Psoas muscle (tissue), 8 donors: Measurements from ENCODE around the gene PUS7L. TPM values are rescaled to one million over a fixed set of nuclear protein-coding genes. Genes with fewer than 3 reads are reported as not detected.

ENCODE experiments used
- ATAC-seq, 4 donors: fragments of 200-7000 bp; cut with Tn5 transposase; one replicate each; pipeline ENCODE4 v1.9.1; 2020; ENCODE audit warnings: moderate library complexity in 3 of 4, mild to moderate bottlenecking in 2 of 4
- DNase-seq, 2 donors: peaks; one replicate each; pipeline ENCODE4 v3.0.0-alpha.2; 2020
- H3K27ac ChIP-seq: fragments of 200-600 bp; one replicate; pipeline ENCODE4 v1.8.0; 2022
- H3K27me3 ChIP-seq, 3 donors: fragments of 200-600 bp in 1 of 3; one replicate each; pipeline versions ENCODE4 v1.6.1 to v1.8.0; 2013 to 2022; ENCODE audit warnings: low read length in 2 of 3, mild to moderate bottlenecking in 2 of 3, moderate library complexity in 1 of 3; ENCODE audit not compliant: insufficient read depth in 3 of 3
- H3K36me3 ChIP-seq, 2 donors: fragments of 200-600 bp in 1 of 2; one replicate each; pipeline versions ENCODE4 v1.6.1 to v1.8.0; 2013 to 2022; ENCODE audit warnings: low read depth in 1 of 2, mild to moderate bottlenecking in 1 of 2, moderate library complexity in 1 of 2; ENCODE audit not compliant: insufficient read depth in 1 of 2
- H3K4me1 ChIP-seq: fragments of 200-600 bp; one replicate; pipeline ENCODE4 v1.8.0; 2022
- H3K4me3 ChIP-seq: fragments of 200-600 bp; one replicate; pipeline ENCODE4 v1.8.0; 2022; ENCODE audit warnings: mild to moderate bottlenecking
- H3K9me3 ChIP-seq: fragments of 200-600 bp; one replicate; pipeline ENCODE4 v1.8.0; 2022
- CTCF ChIP-seq: fragments of 200-600 bp; IDR thresholded peaks from one replicate; pipeline ENCODE4 v1.8.0; 2022; ENCODE audit warnings: antibody characterized with exemption
- WGBS, 3 donors: extraction: QIAGEN DNeasy Blood & Tissue Kit; methylation state at CpG; one replicate each; pipeline versions ENCODE4 v1.1.6 to v1.1.7; 2013; 5-methylcytosine and 5-hydroxymethylcytosine counted together
- intact Hi-C, 2 donors: fragments of 100-400 bp; cut with DNase I; formaldehyde crosslinking; loops; one replicate each; pipeline versions ENCODE4 v1.11.0 to v1.14.2; 2022
- polyA plus RNA-seq, 3 donors: library from polyadenylated mRNA; stranded (reverse); fragments of 200-250 nt; gene quantifications; one replicate each; pipeline ENCODE4 v1.2.3, GENCODE V29; 2013
- total RNA-seq, 4 donors: library from RNA; stranded (reverse); fragmentation: NEBNext Ultra II Directional in 2 of 4; extraction: Animal tissue kit (Norgen Biotek cat#: 25700) in 2 of 4; gene quantifications; one replicate each; pipeline versions ENCODE4 v1.2.1 to v1.2.4, GENCODE V29; 2021 to 2023
- donor health status: healthy with polysubstance abuse.
- donor health status: DM: no; HTN: no; CAD: no; lungs with moderate emphysema.
- donor health status: Bipolar disorder and iron deficiency.
- donor health status: healthy.
- donor health status: DM: yes; HTN: yes; CAD: no.
- donor health status: DM: no; HTN: no; CAD: no.
- donor health status: DM: no; HTN: no; CAD: no.
- donor health status: DM: yes; HTN: yes; CAD: no.

The PUS7L gene
- total and polyA plus RNA-seq, 7 donors, result 1.3 to 4.7 (median 3.2) TPM

GRCh38 chr12:43730283-43730682 is 28.3 kb downstream of the PUS7L start:
- peaks cover 0 to 44% of the 10 kb centered on the region in 2 donors for H3K36me3 ChIP-seq
- H3K27ac ChIP-seq, result no peak overlapping the region
- WGBS, 3 donors, result 57 to 71% (median 59%) methylated on average over 4 of the region's 4 CpGs
- H3K4me3 ChIP-seq, result no peak overlapping the region
- intact Hi-C loops, result no loop called here
- TF ChIP-seq CTCF, result no peak
- ATAC-seq (no peak), DNase-seq (no peak)
- H3K27me3 ChIP-seq, result no peaks in the 10 kb centered on the region
- H3K4me1 ChIP-seq, result no peaks in the 10 kb centered on the region
- H3K9me3 ChIP-seq, result no peaks in the 10 kb centered on the region

DNA sequence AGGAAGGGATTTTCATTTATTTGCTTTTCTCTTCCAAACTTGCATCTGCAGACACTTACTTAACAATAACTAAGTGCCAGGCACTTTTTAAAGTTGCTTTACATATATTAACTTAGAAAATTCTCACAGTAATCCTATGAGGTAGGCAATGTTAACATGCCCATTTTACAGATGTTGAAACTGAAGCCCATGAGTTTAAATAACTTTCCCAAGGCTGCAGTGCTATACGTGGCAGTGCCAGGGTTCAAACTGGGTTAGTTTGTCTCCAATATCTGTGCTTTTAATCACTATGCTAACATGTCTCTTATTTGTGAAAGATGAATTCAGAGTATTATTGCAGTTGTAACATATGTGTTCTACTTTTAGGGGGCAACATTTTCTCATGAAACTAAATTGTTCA is 29.9 kb downstream of the PUS7L start:
- intact Hi-C loops, result no loop called here
- H3K27ac ChIP-seq, result no peak overlapping the region
- ATAC-seq, result no peak
- no peak for TF ChIP-seq CTCF
- H3K4me3 ChIP-seq, result no peak overlapping the region
- no peaks in the 10 kb centered on the region for H3K27me3 ChIP-seq
- peaks cover 0 to 30% of the 10 kb centered on the region in 2 donors for H3K36me3 ChIP-seq
- WGBS, 3 donors, result 79 to 88% (median 85%) methylated on average over 1 of the region's 1 CpG
- DNase-seq, result no peak
- no peaks in the 10 kb centered on the region for H3K9me3 ChIP-seq
- no peaks in the 10 kb centered on the region for H3K4me1 ChIP-seq

DNA sequence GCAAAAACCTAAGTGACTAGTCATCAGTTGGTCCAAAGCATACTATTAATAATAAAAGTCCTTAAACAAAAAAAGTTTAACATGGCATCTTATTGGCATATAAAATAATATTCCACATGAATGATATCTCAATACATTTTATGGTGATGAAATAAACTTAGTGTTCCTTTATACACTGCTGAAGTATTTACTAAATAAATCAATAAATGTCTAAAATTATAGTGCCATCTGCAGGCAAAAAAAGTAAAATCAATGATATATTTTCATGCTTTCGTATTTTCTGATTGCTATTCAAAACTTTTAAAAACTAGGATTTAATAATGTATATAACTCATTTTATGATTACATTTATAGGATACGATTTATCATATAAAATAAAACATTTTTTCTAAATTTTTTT is 30.5 kb downstream of the PUS7L start:
- 62 to 75% (median 66%) methylated on average over 2 of the region's 2 CpGs for WGBS, 3 donors
- Histone ChIP-seq H3K9me3 (no peaks in the 10 kb centered on the region), H3K27ac (no peak overlapping the region), H3K4me1 (no peaks in the 10 kb centered on the region), H3K27me3 (no peaks in the 10 kb centered on the region), H3K4me3 (no peak overlapping the region), H3K36me3 (peaks cover 0 to 29% of the 10 kb centered on the region in 2 donors)
- ATAC-seq, result no peak
- peak; percentile 19 for TF ChIP-seq CTCF
- intact Hi-C loops, result no loop called here
- DNase-seq, result no peak

GRCh38 chr12:43723134-43723533 is 35.5 kb downstream of the PUS7L start:
- ATAC-seq, result no peak

More at GRCh38 chr12:43723134-43723533, 35.5 kb downstream of the PUS7L start:
- Histone ChIP-seq H3K4me1 (no peaks in the 10 kb centered on the region), H3K36me3 (no peaks in the 10 kb centered on the region), H3K27ac (no peak overlapping the region), H3K4me3 (no peak overlapping the region), H3K9me3 (no peaks in the 10 kb centered on the region), H3K27me3 (no peaks in the 10 kb centered on the region)
- intact Hi-C loops, result no loop called here
- no peak for TF ChIP-seq CTCF
- DNase-seq, result no peak
